ENCODE data around the gene GPRIN3. TPM values are rescaled to one million over a fixed set of nuclear protein-coding genes. Genes with fewer than 3 reads are reported as not detected.

GPRIN3 gene
- total and polyA plus RNA-seq, 2 donors (not counting 1 experiment from before 2014, with no cell fraction given), result 0.22 to 1.5 TPM

DNA sequence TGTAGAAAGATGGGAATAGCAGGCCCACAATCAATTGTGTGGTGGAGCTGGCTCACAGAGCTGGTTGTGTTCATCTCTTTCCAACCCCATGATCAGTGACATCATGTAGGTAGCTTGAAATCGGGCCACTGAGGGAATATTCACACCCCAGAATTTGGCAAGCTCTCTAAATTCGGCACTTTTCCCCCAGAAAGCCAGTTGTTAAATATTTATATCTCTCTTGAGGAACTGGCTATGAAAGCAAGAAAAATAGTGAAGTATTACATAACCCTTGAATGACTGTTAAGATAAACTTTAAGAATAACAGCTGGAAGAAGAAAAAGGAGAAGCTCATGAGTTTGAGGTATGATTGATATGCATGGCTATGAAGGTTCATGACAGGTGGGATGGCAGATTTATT, 38.9 kb downstream of the GPRIN3 start:
- no peak for ATAC-seq (ENCODE audit: low read depth)
- ChIA-PET CTCF (interaction anchor here (2.1 kb wide), 1 partner anchor 14 kb away, joined by 10 read pairs; no protein-coding TSS in a partner anchor), POLR2A (no interaction called here)
- TF ChIP-seq, protein P1, sequence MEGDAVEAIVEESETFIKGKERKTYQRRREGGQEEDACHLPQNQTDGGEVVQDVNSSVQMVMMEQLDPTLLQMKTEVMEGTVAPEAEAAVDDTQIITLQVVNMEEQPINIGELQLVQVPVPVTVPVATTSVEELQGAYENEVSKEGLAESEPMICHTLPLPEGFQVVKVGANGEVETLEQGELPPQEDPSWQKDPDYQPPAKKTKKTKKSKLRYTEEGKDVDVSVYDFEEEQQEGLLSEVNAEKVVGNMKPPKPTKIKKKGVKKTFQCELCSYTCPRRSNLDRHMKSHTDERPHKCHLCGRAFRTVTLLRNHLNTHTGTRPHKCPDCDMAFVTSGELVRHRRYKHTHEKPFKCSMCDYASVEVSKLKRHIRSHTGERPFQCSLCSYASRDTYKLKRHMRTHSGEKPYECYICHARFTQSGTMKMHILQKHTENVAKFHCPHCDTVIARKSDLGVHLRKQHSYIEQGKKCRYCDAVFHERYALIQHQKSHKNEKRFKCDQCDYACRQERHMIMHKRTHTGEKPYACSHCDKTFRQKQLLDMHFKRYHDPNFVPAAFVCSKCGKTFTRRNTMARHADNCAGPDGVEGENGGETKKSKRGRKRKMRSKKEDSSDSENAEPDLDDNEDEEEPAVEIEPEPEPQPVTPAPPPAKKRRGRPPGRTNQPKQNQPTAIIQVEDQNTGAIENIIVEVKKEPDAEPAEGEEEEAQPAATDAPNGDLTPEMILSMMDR (IDR thresholded peaks at IDR 0.05), result no peak
- Histone ChIP-seq H3K4me1 (ENCODE audit: control insufficient read depth in 2 of 2, insufficient read depth in 2 of 2, low read length in 2 of 2) (no peaks in the 10 kb centered on the region), H3K9ac (ENCODE audit: low read length) (no peak overlapping the region), H3K36me3 (replicated peaks in 1 of 2; ENCODE audit: control extremely low read depth in 1 of 2, control insufficient read depth in 1 of 2, extremely low read depth in 1 of 2, insufficient read depth in 2 of 2, low read length in 1 of 2) (no peaks in the 10 kb centered on the region), H4K20me1 (ENCODE audit: control insufficient read depth, insufficient read depth, low read length, poor library complexity, severe bottlenecking) (no peaks in the 10 kb centered on the region), H2AFZ (ENCODE audit: insufficient read depth, low read depth, low read length, poor library complexity, severe bottlenecking) (no peak overlapping the region), H3K9me3 (ENCODE audit: control extremely low read depth in 1 of 3, control insufficient read depth in 2 of 3, insufficient read depth in 1 of 3, low read length in 2 of 3) (no peaks in the 10 kb centered on the region), H3K4me3 (ENCODE audit: control extremely low read depth in 1 of 5, extremely low read depth in 1 of 5, insufficient read depth in 1 of 5, low read depth in 2 of 5, low read length in 4 of 5) (no peak overlapping the region), H3K27ac (ENCODE audit: low read length in 2 of 2) (no peak overlapping the region), H3K27me3 (replicated peaks in 1 of 4; ENCODE audit: control extremely low read depth in 1 of 4, control insufficient read depth in 3 of 4, insufficient read depth in 4 of 4, low read length in 3 of 4) (no peaks in the 10 kb centered on the region), H3K79me2 (ENCODE audit: control insufficient read depth, insufficient read depth, low read length) (no peaks in the 10 kb centered on the region), H3K4me2 (replicated peaks; ENCODE audit: low read depth, low read length, poor library complexity, severe bottlenecking) (no peak overlapping the region)
- Mint-ChIP-seq H3K27me3 (no peaks in the 10 kb centered on the region), H3K27ac (no peak overlapping the region), H3K9me3 (ENCODE audit: insufficient read depth) (no peaks in the 10 kb centered on the region), H3K4me3 (no peak overlapping the region), H3K4me1 (peaks cover 18% of the 10 kb centered on the region)
- DNase-seq, result no peak
- intact Hi-C loops (cut with micrococcal nuclease), result no loop called here
- no CpG with 5 or more reads among the region's 2 CpGs for WGBS (ENCODE audit: insufficient coverage)

DNA sequence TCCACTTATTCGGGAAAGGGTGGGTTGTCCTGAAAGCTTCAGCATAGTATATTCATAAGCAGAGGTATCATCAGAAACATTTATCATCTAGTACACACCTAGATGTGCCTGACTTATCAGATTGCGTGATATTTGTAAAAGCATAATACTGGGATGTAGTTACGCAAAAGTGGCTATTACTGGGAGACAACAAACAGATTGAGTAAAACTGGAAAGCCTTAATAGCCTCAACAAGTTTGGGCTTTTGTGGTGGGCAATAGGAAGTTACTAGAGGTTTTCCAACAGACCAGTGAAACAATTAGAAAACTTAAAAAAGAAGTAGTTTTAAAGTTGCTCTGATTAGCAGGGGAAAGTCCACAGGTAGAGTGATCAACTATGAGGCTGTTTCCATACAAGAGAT, 39.8 kb downstream of the GPRIN3 start:
- H3K27me3 ChIP-seq (replicated peaks in 1 of 4; ENCODE audit: control extremely low read depth in 1 of 4, control insufficient read depth in 3 of 4, insufficient read depth in 4 of 4, low read length in 3 of 4), result no peaks in the 10 kb centered on the region
- Mint-ChIP-seq H3K9me3 (ENCODE audit: insufficient read depth) (no peaks in the 10 kb centered on the region), H3K27me3 (no peaks in the 10 kb centered on the region), H3K4me1 (peaks cover 23% of the 10 kb centered on the region), H3K4me3 (no peak overlapping the region), H3K27ac (no peak overlapping the region)
- H4K20me1 ChIP-seq (ENCODE audit: control insufficient read depth, insufficient read depth, low read length, poor library complexity, severe bottlenecking), result no peaks in the 10 kb centered on the region
- H3K4me3 ChIP-seq (ENCODE audit: control extremely low read depth in 1 of 5, extremely low read depth in 1 of 5, insufficient read depth in 1 of 5, low read depth in 2 of 5, low read length in 4 of 5), result no peak overlapping the region
- no peak for ATAC-seq (ENCODE audit: low read depth)
- no peak overlapping the region for H2AFZ ChIP-seq (ENCODE audit: insufficient read depth, low read depth, low read length, poor library complexity, severe bottlenecking)
- H3K9ac ChIP-seq (ENCODE audit: low read length), result no peak overlapping the region
- intact Hi-C loops (cut with micrococcal nuclease), result no loop called here
- H3K4me2 ChIP-seq (replicated peaks; ENCODE audit: low read depth, low read length, poor library complexity, severe bottlenecking), result no peak overlapping the region
- CTCF ChIA-PET, result no interaction called here
- no peaks in the 10 kb centered on the region for H3K36me3 ChIP-seq (replicated peaks in 1 of 2; ENCODE audit: control extremely low read depth in 1 of 2, control insufficient read depth in 1 of 2, extremely low read depth in 1 of 2, insufficient read depth in 2 of 2, low read length in 1 of 2)
- POLR2A ChIA-PET, result no interaction called here
- 100% methylated on average over 1 of the region's 3 CpGs for WGBS (ENCODE audit: insufficient coverage)
- no peak overlapping the region for H3K27ac ChIP-seq (ENCODE audit: low read length in 2 of 2)
- peaks cover 0 to 3% (median 0%) of the 10 kb centered on the region in 3 donors for H3K9me3 ChIP-seq (ENCODE audit: control extremely low read depth in 1 of 3, control insufficient read depth in 2 of 3, insufficient read depth in 1 of 3, low read length in 2 of 3)
- TF ChIP-seq, protein P1 (IDR thresholded peaks at IDR 0.05), result no peak
- TF ChIP-seq EZH2 (IDR thresholded peaks at IDR 0.05; ENCODE audit: borderline replicate concordance, insufficient read depth, low read depth, low read length, poor library complexity, severe bottlenecking), result no peak
- H3K4me1 ChIP-seq (ENCODE audit: control insufficient read depth in 2 of 2, insufficient read depth in 2 of 2, low read length in 2 of 2), result peaks cover 0 to 4% of the 10 kb centered on the region in 2 donors
- DNase-seq, result no peak
- H3K79me2 ChIP-seq (ENCODE audit: control insufficient read depth, insufficient read depth, low read length), result no peaks in the 10 kb centered on the region
